Effector CD4-positive, alpha-beta T cell (primary cell): ENCODE data around the gene TMEM87A.

Source experiments
- DNase-seq: peaks from one replicate; pipeline ENCODE4 v3.0.0-alpha.2; 2020

Gene TMEM87A

DNA sequence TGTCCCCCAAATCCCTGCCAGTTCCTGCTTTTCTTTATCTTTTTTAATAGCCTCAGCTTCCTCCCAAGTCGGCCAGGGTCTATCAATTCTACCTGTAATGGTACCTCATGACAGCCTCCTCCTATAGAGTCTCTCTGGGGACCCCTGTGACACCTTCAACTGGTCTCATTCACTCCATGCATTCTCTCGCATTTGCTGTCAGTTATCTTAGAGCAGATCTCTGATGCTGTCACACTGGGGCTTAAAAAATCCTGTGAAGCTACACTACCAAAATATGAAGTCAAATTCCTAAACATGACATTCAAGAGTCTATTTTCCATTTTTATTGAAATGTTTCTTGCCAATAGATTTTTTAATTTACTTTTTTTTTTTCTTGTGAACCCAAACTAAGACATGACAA, 70.6 kb downstream of the TMEM87A start:
- no peak for DNase-seq

DNA sequence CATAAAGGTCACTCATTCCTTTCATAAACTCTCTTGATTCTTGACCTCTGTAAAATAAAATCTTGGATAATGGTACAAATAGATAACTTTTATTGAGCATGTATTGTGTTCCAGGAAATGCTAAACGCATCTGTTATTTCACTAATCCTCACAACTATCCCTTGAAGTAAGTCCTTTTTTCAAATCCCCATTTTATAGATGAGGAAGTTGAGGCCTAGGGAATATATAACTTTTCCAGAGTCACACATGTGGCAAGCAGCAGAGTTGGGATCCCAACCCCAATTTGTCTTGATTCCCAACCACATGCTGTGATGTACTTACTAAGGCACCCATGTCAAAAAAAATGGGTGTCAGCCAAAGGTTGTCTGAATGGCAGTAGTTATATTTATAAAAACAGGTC, 71.4 kb downstream of the TMEM87A start:
- DNase-seq, result no peak

DNA sequence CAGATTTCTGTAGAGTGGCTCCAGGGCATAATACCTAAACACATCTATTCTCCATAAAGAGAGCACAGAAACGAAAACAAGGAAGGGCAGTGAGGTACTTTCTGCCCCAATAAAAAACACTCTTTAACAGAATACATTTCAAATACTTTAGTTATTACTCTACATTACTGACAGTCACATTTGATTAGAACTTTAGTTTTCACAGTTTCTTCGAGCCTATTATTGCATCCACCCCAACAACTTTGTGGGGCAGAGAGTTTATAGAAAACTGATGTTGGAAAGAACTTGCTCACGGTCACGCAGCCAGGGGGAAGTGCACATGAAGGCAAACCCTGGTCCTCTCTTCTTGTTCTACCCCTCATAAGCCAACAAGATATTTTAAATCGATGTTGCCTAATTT, 74.1 kb downstream of the TMEM87A start:
- no peak for DNase-seq

DNA sequence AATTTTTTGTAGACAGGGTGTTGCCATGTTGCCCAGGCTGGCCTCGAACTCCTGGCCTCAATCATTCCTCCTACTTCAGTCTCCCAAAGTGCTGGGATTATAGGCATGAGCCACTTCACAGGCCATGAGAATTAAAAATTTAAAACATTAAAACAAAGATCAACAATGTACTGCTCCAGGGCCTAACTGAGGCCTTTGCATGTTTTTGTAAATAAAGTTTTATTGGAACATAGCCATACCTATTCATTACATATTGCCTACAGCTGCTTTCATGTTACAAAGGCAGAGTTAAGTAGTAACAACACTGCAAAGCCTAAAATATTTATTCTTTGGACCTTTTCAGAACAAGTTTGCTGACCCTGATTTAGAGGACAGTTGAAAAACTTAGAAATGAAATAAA, 74.7 kb downstream of the TMEM87A start:
- no peak for DNase-seq

DNA sequence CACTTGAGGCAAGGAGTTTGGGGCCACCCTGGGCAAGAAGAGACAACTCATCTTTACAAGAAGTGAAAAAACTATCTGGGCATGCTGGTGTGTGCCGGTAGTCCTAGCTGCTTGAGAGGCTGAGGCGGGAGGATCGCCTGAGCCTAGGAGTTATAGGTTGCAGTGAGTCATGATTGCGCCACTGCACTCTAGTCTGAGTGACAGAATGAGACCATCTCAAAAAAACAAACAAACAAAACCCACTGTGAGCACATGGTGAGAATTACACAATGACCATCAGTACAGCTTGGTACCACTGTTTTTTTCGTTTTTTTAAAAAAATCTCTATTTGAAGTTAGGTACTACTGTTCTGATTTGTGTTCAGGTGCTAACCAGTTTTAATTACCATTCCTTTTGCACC, 78.7 kb downstream of the TMEM87A start:
- no peak for DNase-seq

DNA sequence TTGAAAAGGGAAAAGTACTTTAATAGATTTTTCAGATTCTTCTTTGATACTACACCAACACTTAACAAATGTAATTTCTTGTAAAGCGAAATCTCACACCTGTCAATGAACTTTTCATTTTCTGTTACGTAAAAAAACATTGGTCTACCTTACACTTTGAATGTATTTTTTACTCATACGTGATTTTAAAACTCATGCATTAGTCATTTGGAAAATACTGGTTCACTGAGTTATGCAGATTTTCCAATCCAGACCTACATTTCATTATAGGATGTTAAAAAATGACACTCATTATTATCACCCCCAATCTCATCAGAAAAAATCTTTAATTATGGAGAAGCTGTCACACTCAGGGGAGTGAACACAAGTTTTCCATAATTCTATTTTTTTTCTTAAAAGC, 79.8 kb downstream of the TMEM87A start:
- DNase-seq, result no peak

DNA sequence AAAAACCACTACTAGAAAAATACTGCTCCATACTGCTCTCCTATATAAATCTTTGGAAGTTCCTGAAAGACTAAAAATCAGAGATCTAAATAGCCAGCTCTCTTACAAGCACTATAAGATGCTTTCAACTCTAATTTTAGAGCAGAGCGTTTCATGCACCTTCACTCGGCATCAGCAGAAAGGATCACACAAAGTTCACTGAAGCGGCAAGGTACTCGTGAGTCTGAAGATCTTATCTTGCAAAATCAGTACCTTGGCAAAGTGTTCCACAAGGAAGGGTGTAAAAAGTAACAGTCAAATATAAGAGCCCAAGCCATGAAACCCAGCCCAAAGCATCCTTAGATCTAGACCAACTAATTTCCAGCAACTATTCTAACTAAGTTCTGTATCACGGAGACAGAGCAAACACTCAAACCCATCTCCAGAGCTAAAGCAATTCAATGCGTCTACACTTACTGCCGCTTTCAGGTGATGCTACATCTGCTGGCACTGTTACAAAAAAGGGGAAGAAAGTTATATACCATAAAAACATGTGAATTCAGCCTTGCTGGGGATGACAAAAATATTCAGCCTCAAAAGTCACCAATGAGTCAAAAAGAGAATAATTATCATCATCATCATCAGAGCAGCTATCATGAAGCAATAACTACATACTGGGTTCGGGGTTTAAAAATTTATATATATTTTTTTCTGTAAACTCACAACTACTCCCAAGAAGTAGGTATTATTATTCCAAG, 81.5 kb downstream of the TMEM87A start:
- no peak for DNase-seq

DNA sequence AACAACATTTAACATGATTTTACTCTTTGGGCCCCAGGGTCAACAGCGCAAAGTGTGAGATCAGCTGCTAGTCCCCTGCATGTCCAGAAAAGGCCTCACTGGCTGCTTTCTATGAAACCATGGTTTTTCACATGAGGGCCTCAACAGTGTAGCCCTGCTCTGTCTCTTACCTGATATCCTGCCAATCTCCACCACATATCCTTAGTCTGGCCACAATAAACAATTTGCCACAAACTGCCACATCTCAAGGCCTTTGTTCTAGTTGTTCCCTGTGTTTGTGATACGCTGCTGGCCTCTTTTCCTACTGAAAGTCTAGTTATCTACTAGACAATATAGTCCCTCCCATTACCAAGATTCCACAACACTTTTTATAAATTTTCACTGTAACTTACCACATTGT, 82.9 kb downstream of the TMEM87A start:
- no peak for DNase-seq

DNA sequence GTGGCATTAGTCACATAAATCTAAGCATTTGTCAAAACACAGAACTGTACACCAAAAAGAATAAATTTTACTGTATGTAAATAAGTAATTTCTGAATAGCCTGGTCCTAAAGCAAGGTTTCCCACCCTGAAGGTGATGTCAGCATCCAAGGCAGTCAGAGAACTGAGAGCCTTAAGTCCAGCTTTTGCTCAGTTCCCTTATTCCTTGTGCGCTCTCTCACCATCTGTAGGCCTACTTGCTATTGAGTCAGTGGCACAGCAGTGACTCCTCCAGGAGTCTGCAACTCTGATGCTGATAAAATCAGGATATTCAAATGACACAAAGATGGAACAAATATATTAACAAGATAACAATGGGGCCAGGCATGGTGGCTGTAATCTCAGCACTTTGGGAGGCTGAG, 87.4 kb downstream of the TMEM87A start:
- no peak for DNase-seq

DNA sequence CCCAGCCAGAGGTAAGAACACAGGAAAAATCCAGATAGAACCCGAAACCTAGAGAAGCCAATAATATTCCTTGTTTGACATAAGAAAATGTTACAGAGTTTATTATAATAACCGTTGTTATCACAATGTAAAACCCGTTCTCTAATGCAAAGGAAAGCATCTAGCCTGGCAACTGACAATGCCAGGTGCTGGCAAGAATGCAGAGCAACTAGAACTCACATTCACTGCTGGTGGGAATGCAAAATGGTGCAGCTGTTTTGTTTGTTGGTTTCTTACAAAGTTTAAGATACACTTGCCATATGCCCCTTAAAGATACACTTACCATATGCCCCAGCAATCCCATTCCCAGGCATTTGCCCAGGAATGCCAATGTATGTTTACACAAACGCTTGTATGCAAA, 88.5 kb downstream of the TMEM87A start:
- DNase-seq, result no peak

DNA sequence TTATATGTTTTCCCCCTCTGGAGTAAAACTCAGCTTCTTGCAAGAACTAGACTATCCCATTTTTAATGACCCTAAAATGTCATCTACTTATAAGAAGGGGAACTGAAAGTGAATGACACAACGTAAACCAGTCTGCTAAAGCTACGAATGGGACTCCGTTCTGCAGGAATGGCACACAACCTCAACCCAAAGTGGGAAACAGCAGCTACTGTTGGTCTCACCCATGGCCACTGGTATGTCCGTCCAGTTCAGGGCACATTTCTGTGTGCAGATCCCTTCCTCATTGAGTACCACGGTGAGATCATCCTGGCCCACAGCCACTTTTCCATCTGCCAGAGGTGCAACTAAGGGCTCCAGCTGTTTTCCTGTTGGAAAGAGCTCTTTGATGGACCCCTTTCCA, 88.9 kb downstream of the TMEM87A start:
- no peak for DNase-seq

DNA sequence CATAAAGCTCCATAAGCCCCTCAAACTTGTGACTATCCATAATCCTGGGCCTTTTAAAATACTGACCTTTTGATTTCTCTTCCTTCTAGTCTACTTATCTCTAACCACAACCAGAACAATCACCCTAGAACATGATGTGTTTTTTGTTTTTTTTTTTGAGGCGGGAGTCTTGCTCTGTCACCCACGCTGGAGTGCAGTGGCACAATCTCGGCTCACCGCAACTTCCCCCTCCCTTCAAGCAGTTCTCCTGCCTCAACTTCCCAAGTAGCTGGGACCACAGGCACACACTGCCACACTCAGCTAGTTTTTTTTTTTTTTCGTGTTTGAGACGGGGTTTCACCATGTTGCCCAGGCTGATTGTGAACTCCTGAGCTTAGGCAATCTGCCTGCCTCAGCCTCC, 90.3 kb downstream of the TMEM87A start:
- DNase-seq, result no peak

DNA sequence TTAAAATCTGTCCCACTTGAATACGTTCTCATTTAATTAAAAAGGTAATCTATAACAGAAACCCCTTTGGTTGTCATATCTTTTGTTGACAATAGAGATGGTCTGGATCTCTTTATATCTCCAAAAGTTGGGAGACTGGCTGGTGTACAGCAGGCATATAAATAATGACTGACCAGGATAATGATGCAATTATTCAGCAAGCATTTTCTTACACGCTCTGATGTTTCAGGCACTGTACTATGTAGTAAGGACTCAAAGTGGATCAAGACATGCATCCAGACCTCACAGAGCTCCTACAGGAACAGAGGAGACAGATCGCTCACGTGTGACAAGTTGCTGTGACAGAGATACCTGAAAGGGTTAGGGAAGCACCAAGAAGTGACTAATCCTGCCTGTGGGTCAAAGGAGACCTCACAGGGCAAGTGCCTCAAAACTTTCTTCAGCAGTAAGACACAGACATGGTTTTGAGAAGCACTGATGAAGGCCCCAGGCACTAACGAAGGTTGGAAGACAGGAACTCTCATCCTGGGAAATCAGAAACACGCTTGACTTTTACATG, 90.8 kb downstream of the TMEM87A start:
- no peak for DNase-seq

DNA sequence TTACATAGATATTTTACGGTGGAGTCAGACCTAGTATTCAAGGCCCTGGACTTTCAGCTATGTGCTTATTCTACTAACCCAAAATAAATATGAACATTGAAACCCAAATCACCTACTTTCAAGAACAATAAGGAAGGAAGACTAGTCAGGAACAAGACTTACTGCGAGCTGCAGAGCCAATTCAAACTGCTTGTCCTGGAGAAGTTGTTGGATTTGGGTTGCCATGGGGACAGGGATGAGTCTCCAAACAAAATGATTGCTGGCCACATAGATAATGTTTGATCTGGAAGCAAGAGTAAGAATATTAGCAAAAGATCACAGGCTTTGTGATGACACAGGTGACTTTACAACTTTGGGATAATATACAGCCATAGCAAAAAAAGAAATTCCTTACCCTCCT, 95.2 kb downstream of the TMEM87A start:
- no peak for DNase-seq

DNA sequence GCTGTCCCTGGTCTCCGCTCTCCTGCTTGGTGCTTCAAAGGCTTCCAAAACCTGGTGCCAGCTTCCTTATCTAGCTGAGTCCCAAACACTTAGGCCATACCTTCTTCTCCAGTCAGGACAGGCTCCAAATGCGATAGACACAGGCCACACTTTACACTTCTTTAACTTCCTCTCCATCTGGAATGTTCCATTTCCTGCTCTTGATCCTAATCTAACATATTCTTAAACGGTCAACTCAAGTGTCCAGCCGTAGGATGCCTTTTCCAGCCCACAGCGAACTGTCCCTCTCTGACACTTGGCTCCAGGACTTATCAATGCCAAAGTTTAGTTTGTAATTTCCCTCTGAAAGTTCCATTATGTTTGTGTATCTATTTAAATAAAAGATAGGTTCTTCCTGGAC, 97.6 kb downstream of the TMEM87A start:
- DNase-seq, result no peak

DNA sequence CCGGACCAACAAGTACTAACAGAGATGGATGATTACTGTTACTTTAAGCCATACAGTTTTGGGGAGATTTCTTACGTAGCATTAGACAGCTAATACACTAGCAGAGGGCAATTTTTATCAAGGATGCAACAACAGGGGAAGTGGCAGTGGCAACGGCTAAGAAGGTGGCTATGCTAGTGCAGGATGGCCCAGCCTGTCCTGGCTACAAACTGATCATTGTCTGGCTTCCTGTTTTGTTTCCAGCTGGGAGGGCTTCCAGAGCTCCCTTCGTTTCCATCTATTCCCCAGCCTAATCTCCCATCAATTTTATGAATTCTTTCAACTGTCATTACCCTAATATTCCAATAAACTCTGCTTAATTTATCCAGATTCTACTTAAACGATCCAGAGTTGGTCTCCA, 100.8 kb downstream of the TMEM87A start:
- DNase-seq, result no peak

DNA sequence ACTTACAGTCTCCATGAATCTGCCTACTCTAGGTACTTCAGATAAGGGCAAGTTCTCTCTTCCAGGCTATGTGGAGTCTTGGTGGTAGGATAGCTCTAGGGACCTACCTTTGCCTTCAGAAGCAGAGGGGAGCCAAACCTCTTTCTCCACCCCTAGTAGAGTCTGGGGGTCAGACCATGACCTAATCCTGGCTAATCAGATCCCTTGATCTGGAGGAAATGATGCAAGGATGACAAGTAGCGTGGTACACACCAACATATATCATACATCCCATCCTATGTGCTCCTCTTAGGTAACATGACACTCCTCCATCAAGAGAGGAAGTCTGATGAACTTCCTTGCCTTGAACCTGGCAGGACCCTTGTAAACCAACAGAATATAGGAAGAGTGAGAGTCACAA, 101.4 kb downstream of the TMEM87A start:
- no peak for DNase-seq

DNA sequence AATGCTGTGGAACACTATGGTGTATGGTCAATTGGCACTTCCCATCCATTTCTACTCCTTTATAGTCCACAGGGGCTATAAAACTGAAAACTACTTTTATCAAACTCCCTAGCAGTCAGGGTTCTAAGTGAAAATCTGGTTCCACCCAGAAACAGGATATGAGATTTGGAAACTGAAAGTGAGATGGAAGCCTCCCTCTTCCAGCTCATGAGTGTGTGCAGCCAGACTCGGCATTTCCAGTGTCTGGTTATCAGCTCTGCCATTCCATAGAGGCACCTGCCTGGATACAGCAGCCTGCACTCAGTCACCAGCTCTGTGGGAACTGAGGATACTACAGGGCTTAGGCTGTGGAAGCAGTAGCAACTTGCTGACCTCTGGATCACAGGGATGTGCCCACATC, 102.1 kb downstream of the TMEM87A start:
- no peak for DNase-seq

DNA sequence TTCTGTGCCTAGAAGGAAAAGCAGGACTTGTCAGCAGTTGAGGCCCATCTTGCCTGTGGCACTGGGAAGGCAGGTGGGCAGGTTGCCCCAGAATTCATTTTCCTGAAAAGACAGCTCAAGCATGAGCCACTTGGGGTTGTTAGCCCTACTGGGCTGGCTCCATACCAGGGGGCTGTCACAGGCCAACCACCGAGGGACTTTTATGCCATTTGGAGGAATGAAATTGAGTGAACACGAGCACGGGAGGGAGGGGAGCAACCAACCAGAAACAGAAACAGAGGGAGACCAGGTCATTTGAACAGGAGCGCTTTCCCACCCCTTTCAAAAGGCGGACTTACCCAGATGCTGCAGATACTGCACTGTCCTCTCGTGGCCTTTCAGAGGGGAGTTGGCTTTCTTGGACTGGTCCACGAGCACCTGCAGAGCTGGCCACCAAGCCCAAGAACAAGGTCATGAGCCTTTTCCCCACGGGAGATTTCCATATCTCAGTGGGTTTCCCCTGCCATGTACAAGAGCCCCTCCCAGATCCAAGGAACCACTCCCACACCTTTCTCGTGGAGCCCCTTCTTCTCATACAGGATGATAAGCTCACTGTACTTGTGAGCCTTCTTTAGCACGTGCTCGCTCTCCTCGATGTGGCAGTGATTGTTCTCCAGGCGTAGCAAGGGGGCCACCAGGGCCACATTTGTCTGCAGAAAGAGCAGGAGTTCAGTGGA, 106.8 kb downstream of the TMEM87A start:
- DNase-seq, result no peak

DNA sequence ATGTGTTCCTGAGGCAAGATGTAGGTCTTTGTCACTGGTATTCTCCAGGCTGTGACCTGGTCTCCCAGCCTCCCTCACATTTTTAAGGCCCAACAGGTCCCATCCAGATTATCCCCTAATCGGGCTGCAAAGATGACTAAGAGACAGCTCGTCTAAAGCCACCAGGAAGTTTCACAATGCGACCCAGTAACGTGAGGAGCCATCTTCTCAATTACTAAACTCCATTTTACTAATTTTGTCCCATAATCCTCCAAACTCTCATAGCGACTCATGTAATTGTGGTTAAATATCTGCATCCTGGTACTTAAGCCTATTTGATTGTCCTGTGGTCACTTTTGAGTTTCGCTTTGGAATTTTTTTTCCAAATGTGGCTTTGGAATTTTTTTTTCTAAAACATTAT, 108.1 kb downstream of the TMEM87A start:
- no peak for DNase-seq

DNA sequence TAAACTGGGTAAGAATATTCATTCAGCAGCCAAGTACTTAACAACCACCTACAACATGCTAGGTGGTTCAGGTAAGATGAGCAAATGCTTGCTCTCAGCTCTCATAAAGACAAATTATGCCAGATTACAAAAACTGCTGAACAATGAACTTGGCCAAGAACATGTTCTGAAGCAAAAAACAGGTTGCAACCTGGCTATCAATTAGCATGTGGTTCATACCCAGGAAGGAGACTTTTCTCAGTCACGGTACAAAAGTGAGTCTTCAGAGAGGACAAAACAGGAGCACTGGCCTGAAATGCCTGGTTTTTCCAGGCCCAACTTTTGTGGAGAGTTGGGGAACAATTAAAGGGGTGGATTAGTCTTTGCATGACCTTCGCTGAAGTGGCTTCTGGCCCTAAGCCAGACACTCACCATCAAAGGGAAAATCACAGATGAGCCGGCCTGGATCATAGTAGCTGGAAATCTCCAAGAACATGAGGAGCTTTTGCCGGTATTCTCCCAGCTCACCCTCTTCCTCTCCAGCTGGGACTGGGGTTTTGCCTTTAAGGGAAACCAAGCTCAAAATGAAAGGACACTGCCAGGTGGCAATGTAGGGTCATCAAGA, 109.2 kb downstream of the TMEM87A start:
- no peak for DNase-seq

DNA sequence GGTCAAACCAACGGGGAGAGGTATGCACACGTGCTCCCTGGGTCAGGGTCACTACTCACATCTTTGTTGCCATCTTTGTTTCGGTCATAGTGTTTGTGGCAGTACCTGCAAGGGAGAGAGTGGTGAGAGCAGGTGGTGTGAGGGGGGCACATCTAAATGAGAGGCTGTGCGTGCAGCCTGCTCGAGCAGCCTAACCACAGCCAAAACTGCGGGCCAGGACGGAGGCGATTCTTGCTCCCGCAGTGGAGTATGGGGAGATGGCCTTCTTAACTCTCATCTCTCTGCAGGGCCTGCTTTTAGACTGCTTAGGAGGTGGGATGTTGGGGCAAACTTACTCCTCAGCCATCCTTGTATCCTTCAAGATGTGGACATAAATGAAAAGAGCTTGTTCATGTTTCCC, 109.9 kb downstream of the TMEM87A start:
- DNase-seq, result no peak
